OCI-LY3 (cell line): ENCODE results near the gene UBE3B.
A peak's percentile ranks its signal among the peaks of the same experiment; 100 is the strongest.

ENCODE experiments used
- H2AFZ ChIP-seq: fragments of 200-600, 300-600 bp; shearing (Covaris generic); 2 replicates; pipeline ENCODE4 v1.6.0; 2014; ENCODE audit warnings: antibody characterized with exemption, low read depth, low read length
- H3K27ac ChIP-seq: fragments of 200-600, 300-600 bp; sonication (generic); 2 replicates; pipeline ENCODE4 v1.5.1; 2014; ENCODE audit warnings: mild to moderate bottlenecking, low read length, moderate library complexity, mixed read lengths
- H3K27me3 ChIP-seq: fragments of 200-600, 300-600 bp; sonication (generic); 2 replicates; pipeline ENCODE4 v1.6.1; 2014; ENCODE audit warnings: low read depth, low read length, mixed read lengths
- H3K36me3 ChIP-seq: fragments of 200-600, 300-600 bp; sonication (generic); replicated peaks from 2 replicates; pipeline ENCODE3; 2014; ENCODE audit warnings: low read depth, low read length, mixed read lengths
- H3K4me1 ChIP-seq: fragments of 300-600, 200-600 bp; sonication (generic); 2 replicates; pipeline ENCODE4 v1.6.1; 2014; ENCODE audit warnings: low read length, mixed read lengths
- H3K4me2 ChIP-seq: fragments of 200-600, 300-600 bp; sonication (generic); 2 replicates; pipeline ENCODE4 v1.6.1; 2014; ENCODE audit warnings: low read length, mixed read lengths
- H3K4me3 ChIP-seq: fragments of 300-600, 200-600 bp; sonication (generic); 2 replicates; pipeline ENCODE4 v1.5.1; 2014; ENCODE audit warnings: antibody characterized with exemption, mild to moderate bottlenecking, low read length, moderate library complexity
- H3K79me2 ChIP-seq: fragments of 300-600, 200-600 bp; shearing (Covaris generic); 2 replicates; pipeline ENCODE4 v1.6.1; 2014; ENCODE audit warnings: mild to moderate bottlenecking, low read length, mixed read lengths
- H3K9ac ChIP-seq: fragments of 300-600, 200-600 bp; shearing (Covaris generic); 2 replicates; pipeline ENCODE4 v1.6.0; 2014; ENCODE audit warnings: mild to moderate bottlenecking, low read length, moderate library complexity
- H3K9me3 ChIP-seq: fragments of 200-600, 300-600 bp; shearing (Covaris generic); 2 replicates; pipeline ENCODE4 v1.6.1; 2014; ENCODE audit warnings: low read length, mixed read lengths; ENCODE audit not compliant: insufficient read depth
- H4K20me1 ChIP-seq: fragments of 200-600, 300-600 bp; sonication (generic); 2 replicates; pipeline ENCODE4 v1.6.1; 2016; ENCODE audit warnings: low read length, mixed read lengths; ENCODE audit not compliant: insufficient read depth
- EZH2phosphoT487 ChIP-seq: fragments of 200-600 bp; shearing (Covaris generic); IDR thresholded peaks from 2 replicates; pipeline ENCODE4 v1.6.1; 2018; ENCODE audit warnings: antibody characterized with exemption, mixed run types, low read depth
- TF ChIP-seq, protein P1 (sequence below): fragments of 200-600, 300-600 bp; sonication (generic); IDR thresholded peaks from 2 replicates; pipeline ENCODE4 v1.5.1; 2014; ENCODE audit warnings: antibody characterized with exemption, low read length, low read depth

UBE3B gene

DNA sequence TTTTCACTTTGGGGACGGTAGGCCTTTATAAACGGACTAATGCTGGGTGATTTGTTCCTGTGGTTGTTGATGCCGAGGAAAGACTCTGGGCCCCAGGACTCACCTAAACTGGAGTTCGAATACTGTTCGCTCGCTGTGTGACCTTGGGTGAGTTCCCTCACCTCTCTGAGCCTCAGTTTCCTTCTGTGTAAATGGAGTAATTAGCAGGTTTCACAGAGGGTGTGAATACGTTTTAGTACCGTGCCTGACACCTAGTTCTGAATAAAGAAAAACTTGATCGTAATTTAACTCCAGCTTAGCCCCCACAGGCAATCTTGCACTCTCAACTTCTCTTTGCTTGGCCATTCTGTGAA is 505 bp downstream of the UBE3B start:
- Histone ChIP-seq H3K79me2 (peaks cover 59% of the 10 kb centered on the region), H4K20me1 (no peaks in the 10 kb centered on the region), H3K9ac (peak overlapping the region; percentile 87), H2AFZ (peak overlapping the region; percentile 96), H3K27ac (no peak overlapping the region), H3K4me2 (peak overlapping the region; percentile 96), H3K27me3 (no peaks in the 10 kb centered on the region), H3K9me3 (no peaks in the 10 kb centered on the region), H3K4me1 (peaks cover 18% of the 10 kb centered on the region), H3K36me3 (no peaks in the 10 kb centered on the region), H3K4me3 (peak overlapping the region; percentile 87)
- TF ChIP-seq EZH2phosphoT487: no peak
- TF ChIP-seq, protein P1, sequence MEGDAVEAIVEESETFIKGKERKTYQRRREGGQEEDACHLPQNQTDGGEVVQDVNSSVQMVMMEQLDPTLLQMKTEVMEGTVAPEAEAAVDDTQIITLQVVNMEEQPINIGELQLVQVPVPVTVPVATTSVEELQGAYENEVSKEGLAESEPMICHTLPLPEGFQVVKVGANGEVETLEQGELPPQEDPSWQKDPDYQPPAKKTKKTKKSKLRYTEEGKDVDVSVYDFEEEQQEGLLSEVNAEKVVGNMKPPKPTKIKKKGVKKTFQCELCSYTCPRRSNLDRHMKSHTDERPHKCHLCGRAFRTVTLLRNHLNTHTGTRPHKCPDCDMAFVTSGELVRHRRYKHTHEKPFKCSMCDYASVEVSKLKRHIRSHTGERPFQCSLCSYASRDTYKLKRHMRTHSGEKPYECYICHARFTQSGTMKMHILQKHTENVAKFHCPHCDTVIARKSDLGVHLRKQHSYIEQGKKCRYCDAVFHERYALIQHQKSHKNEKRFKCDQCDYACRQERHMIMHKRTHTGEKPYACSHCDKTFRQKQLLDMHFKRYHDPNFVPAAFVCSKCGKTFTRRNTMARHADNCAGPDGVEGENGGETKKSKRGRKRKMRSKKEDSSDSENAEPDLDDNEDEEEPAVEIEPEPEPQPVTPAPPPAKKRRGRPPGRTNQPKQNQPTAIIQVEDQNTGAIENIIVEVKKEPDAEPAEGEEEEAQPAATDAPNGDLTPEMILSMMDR: no peak

DNA sequence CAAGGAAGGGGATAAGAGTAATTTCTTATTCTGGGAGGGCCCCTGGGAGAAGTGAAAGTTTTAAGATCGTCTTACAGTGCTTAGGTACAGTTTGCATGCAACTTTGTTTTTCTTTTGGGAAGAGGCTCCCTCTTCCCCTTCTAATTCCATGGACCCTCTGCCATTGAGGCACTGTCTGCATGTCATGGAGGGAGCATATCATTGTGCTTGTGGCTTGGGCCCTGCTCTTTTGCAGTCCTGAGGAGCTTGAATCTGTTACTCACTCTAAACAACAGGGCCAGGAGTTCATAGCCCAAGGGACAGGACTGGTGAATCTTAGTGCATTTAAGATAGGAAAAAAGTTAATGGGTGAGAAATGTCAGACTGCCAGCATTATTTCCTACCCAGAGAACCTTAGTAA is 2.3 kb downstream of the UBE3B start:
- no peak overlapping the region for H2AFZ ChIP-seq
- H3K9me3 ChIP-seq: no peaks in the 10 kb centered on the region
- TF ChIP-seq EZH2phosphoT487: no peak
- TF ChIP-seq, protein P1: no peak
- no peak overlapping the region for H3K27ac ChIP-seq
- H3K4me1 ChIP-seq: peaks cover 18% of the 10 kb centered on the region
- H3K27me3 ChIP-seq: no peaks in the 10 kb centered on the region
- H3K79me2 ChIP-seq: peaks cover 42% of the 10 kb centered on the region
- peaks cover 3% of the 10 kb centered on the region for H3K36me3 ChIP-seq
- no peak overlapping the region for H3K4me2 ChIP-seq
- H3K9ac ChIP-seq: no peak overlapping the region
- no peak overlapping the region for H3K4me3 ChIP-seq
- H4K20me1 ChIP-seq: no peaks in the 10 kb centered on the region

DNA sequence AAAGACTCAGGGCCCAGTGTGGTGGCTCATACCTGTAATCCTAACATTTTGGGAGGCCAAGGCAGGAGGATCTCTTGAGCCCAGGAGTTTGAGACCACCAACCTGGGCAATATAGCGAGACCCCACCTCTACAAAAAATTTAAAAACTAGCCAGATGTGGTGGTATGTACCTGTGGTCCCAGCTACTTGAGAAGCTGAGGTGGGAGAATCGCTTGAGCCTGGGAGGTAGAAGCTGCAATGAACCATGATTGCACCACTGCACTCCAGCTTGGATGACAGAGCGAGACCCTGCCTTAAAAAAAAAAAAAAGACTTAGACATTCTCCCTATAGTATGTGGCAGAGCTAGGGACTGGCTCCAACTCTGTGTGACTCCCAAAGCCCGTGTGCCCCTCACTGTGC is 2.9 kb downstream of the UBE3B start:
- Histone ChIP-seq H3K27me3 (no peaks in the 10 kb centered on the region), H3K27ac (no peak overlapping the region), H3K9me3 (no peaks in the 10 kb centered on the region), H2AFZ (no peak overlapping the region), H3K79me2 (peaks cover 36% of the 10 kb centered on the region), H3K4me2 (no peak overlapping the region), H3K9ac (no peak overlapping the region), H3K36me3 (peaks cover 9% of the 10 kb centered on the region), H4K20me1 (no peaks in the 10 kb centered on the region), H3K4me1 (peaks cover 18% of the 10 kb centered on the region), H3K4me3 (no peak overlapping the region)
- TF ChIP-seq, protein P1: no peak
- no peak for TF ChIP-seq EZH2phosphoT487

DNA sequence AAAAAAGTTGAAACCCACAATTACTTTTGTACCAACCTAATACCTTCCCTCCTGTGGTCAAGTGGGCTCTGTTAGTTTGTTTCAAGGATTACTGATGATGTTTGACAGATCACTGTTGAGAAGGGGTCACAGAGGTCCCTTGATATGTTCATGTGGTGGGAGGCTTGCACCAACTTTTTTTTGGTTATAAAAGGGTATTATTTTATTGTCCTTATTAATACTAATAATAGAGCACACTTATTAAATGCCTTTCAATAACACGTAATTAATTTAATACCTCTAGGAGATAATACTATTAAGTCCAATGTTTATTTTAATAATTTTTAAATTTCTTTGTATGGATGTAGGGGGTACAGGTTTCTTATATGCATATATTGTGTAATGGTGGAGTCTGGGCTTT is 4.4 kb downstream of the UBE3B start:
- Histone ChIP-seq H3K36me3 (peaks cover 22% of the 10 kb centered on the region), H3K9me3 (no peaks in the 10 kb centered on the region), H3K4me3 (no peak overlapping the region), H4K20me1 (no peaks in the 10 kb centered on the region), H3K4me2 (no peak overlapping the region), H3K27ac (no peak overlapping the region), H3K79me2 (peaks cover 21% of the 10 kb centered on the region), H3K9ac (no peak overlapping the region), H3K27me3 (no peaks in the 10 kb centered on the region), H3K4me1 (peaks cover 8% of the 10 kb centered on the region), H2AFZ (no peak overlapping the region)
- no peak for TF ChIP-seq EZH2phosphoT487
- TF ChIP-seq, protein P1: no peak
